ENCODE measurements around the gene CDK10. TPM values are rescaled to one million over a fixed set of nuclear protein-coding genes. Genes with fewer than 3 reads are reported as not detected.

The CDK10 gene
- polyA plus RNA-seq, 1 donor from 2014 or later: 126 TPM

- TF ChIP-seq EP300 (conservative IDR thresholded peaks at IDR 0.05; ENCODE audit: poor library complexity, severe bottlenecking): no peak
- no peak for TF ChIP-seq CTCF (IDR thresholded peaks at IDR 0.05; ENCODE audit: poor library complexity, severe bottlenecking)
- no peak for TF ChIP-seq REST (IDR thresholded peaks at IDR 0.05; ENCODE audit: borderline replicate concordance)
- no peak for TF ChIP-seq MXI1 (conservative IDR thresholded peaks at IDR 0.05; ENCODE audit: poor library complexity, severe bottlenecking)
- no peaks in the 10 kb centered on the region for H3K36me3 ChIP-seq (ENCODE audit: insufficient read depth, low read length)
- H2AFZ ChIP-seq (ENCODE audit: low read depth, low read length): no peak overlapping the region
- no peaks in the 10 kb centered on the region for H3K9me2 ChIP-seq (ENCODE audit: insufficient read depth, low read length)
- H3K9ac ChIP-seq (ENCODE audit: low read length): no peak overlapping the region
- H3K4me2 ChIP-seq (ENCODE audit: low read length): no peak overlapping the region
- H3K79me2 ChIP-seq (replicated peaks; ENCODE audit: insufficient read depth, low read length): no peaks in the 10 kb centered on the region
- H3K27me3 ChIP-seq (ENCODE audit: insufficient read depth, low read depth, low read length): no peaks in the 10 kb centered on the region
- H3K9me3 ChIP-seq (ENCODE audit: low read length): no peaks in the 10 kb centered on the region
- H3F3A ChIP-seq (ENCODE audit: insufficient read depth, low read length, poor library complexity, severe bottlenecking): no peaks in the 10 kb centered on the region
- H3K4me3 ChIP-seq (ENCODE audit: low read length): no peak overlapping the region
- H4K20me1 ChIP-seq (ENCODE audit: insufficient read depth): no peaks in the 10 kb centered on the region
- no peak overlapping the region for H3K27ac ChIP-seq (ENCODE audit: low read length)
Measured at GRCh38 chr16:89738538-89739317, 52.2 kb downstream of the CDK10 start.

- Histone ChIP-seq H3K9ac (ENCODE audit: low read length) (no peak overlapping the region), H3K9me2 (ENCODE audit: insufficient read depth, low read length) (no peaks in the 10 kb centered on the region), H3K27ac (ENCODE audit: low read length) (no peak overlapping the region), H4K20me1 (ENCODE audit: insufficient read depth) (no peaks in the 10 kb centered on the region), H3F3A (ENCODE audit: insufficient read depth, low read length, poor library complexity, severe bottlenecking) (no peaks in the 10 kb centered on the region), H3K4me2 (ENCODE audit: low read length) (no peak overlapping the region), H3K27me3 (ENCODE audit: insufficient read depth, low read depth, low read length) (no peaks in the 10 kb centered on the region), H2AFZ (ENCODE audit: low read depth, low read length) (no peak overlapping the region), H3K4me3 (ENCODE audit: low read length) (no peak overlapping the region), H3K79me2 (replicated peaks; ENCODE audit: insufficient read depth, low read length) (no peaks in the 10 kb centered on the region), H3K36me3 (ENCODE audit: insufficient read depth, low read length) (no peaks in the 10 kb centered on the region), H3K9me3 (ENCODE audit: low read length) (no peaks in the 10 kb centered on the region)
- TF ChIP-seq POLR2AphosphoS5 (IDR thresholded peaks at IDR 0.05) (no peak), CTCF (IDR thresholded peaks at IDR 0.05; ENCODE audit: poor library complexity, severe bottlenecking) (no peak), SMC3 (conservative IDR thresholded peaks at IDR 0.05; ENCODE audit: poor library complexity) (no peak), REST (IDR thresholded peaks at IDR 0.05; ENCODE audit: borderline replicate concordance) (no peak), EZH2 (IDR thresholded peaks at IDR 0.05; ENCODE audit: borderline replicate concordance, insufficient read depth, low read length, poor library complexity, severe bottlenecking) (no peak), TAF1 (IDR thresholded peaks at IDR 0.05; ENCODE audit: low read depth) (no peak), EP300 (conservative IDR thresholded peaks at IDR 0.05; ENCODE audit: poor library complexity, severe bottlenecking) (no peak), RAD21 (conservative IDR thresholded peaks at IDR 0.05) (no peak)
Measured at GRCh38 chr16:89739383-89739782, 52.9 kb downstream of the CDK10 start.

Data from neural cell (in vitro differentiated cells).